T-helper 2 cell treated with Interferon-gamma antibody and Interleukin-4, amounts not matched to agents 100 ng/mL and 5 ng/mL, for 36 hours (primary cell): Measurements from ENCODE around the gene SLC49A4. TPM values are rescaled to one million over a fixed set of nuclear protein-coding genes. Genes with fewer than 3 reads are reported as not detected.

ENCODE experiments used
- intact Hi-C: fragments of 100-400 bp; cut with micrococcal nuclease; formaldehyde crosslinking; loops from one replicate; pipeline ENCODE4 v1.15.1; 2023
- total RNA-seq: library from RNA; stranded (reverse); gene quantifications from 2 replicates; pipeline ENCODE4 v1.2.3, GENCODE V29; 2022

The SLC49A4 gene
- total RNA-seq, 1 donor from 2014 or later: 2.0 TPM

GRCh38 chr3:122898298-122898697, 103.4 kb downstream of the SLC49A4 start:
- intact Hi-C loops: no loop called here

- intact Hi-C loops: no loop called here
These were observed 107.5 kb downstream of the SLC49A4 start for GRCh38 chr3:122902326-122902725.

GRCh38 chr3:122903171-122903570, 108.3 kb downstream of the SLC49A4 start:
- intact Hi-C loops: no loop called here

- intact Hi-C loops: no loop called here
These were observed 112.6 kb downstream of the SLC49A4 start for GRCh38 chr3:122907471-122907870.

- intact Hi-C loops: no loop called here
These were observed 113.4 kb downstream of the SLC49A4 start for GRCh38 chr3:122908251-122908650.

GRCh38 chr3:122911901-122912300, 117.0 kb downstream of the SLC49A4 start:
- intact Hi-C loops: no loop called here

GRCh38 chr3:122912772-122913538, 118.1 kb downstream of the SLC49A4 start:
- intact Hi-C loops: no loop called here

GRCh38 chr3:122913539-122914100, 118.8 kb downstream of the SLC49A4 start:
- intact Hi-C loops: no loop called here

GRCh38 chr3:122915300-122916055, 120.6 kb downstream of the SLC49A4 start:
- intact Hi-C loops: no loop called here

- intact Hi-C loops: no loop called here
These were observed 121.2 kb downstream of the SLC49A4 start for GRCh38 chr3:122916084-122916483.

GRCh38 chr3:122916580-122916979, 121.7 kb downstream of the SLC49A4 start:
- intact Hi-C loops: no loop called here

- intact Hi-C loops: no loop called here
These were observed 122.5 kb downstream of the SLC49A4 start for GRCh38 chr3:122917412-122917811.

- intact Hi-C loops: no loop called here
These were observed 123.9 kb downstream of the SLC49A4 start for GRCh38 chr3:122918576-122919290.

GRCh38 chr3:122919291-122919610, 124.4 kb downstream of the SLC49A4 start:
- intact Hi-C loops: no loop called here

GRCh38 chr3:122920986-122921385, 126.1 kb downstream of the SLC49A4 start:
- intact Hi-C loops: loop anchor here (10.0 kb wide), 1 partner anchor 166 kb away; no protein-coding TSS in a partner anchor

GRCh38 chr3:122921791-122922651, 127.2 kb downstream of the SLC49A4 start:
- intact Hi-C loops: loop anchor here (10.0 kb wide), 1 partner anchor 167 kb away; no protein-coding TSS in a partner anchor

GRCh38 chr3:122923611-122924010, 128.7 kb downstream of the SLC49A4 start:
- intact Hi-C loops: loop anchor here (10.0 kb wide), 1 partner anchor 169 kb away; no protein-coding TSS in a partner anchor

GRCh38 chr3:122924056-122924455, 129.2 kb downstream of the SLC49A4 start:
- intact Hi-C loops: loop anchor here (10.0 kb wide), 1 partner anchor 169 kb away; no protein-coding TSS in a partner anchor

- intact Hi-C loops: loop anchor here (10.0 kb wide), 1 partner anchor 171 kb away; no protein-coding TSS in a partner anchor
These were observed 130.9 kb downstream of the SLC49A4 start for GRCh38 chr3:122925756-122926155.

- intact Hi-C loops: loop anchor here (10.0 kb wide), 1 partner anchor 172 kb away; no protein-coding TSS in a partner anchor
These were observed 131.5 kb downstream of the SLC49A4 start for GRCh38 chr3:122926322-122926721.
